HCT116 (cell line): ENCODE data around the gene FNDC3B. TPM values are rescaled to one million over a fixed set of nuclear protein-coding genes. Genes with fewer than 3 reads are reported as not detected.

Source experiments
- ATAC-seq: fragments of 200-7000 bp; cut with Tn5 transposase; 2 replicates; pipeline ENCODE4 v1.9.1; 2020; ENCODE audit warnings: mild to moderate bottlenecking, moderate library complexity
- BruUV-seq: library from RNA; stranded (reverse); fragments of 400-500 nt; replicated peaks from 2 replicates; lab custom pipeline; 2021; lab: Mats Ljungman, UMichigan
- CTCF ChIA-PET: fragments of 300-600 bp; sonication (Branson Sonifier 250); formaldehyde crosslinking; loops from one replicate; lab custom pipeline; 2021; ENCODE audit warnings: antibody characterized with exemption; lab: Charles Lee
- POLR2A ChIA-PET: fragments of 300-600, 350-600 bp; sonication (Branson Sonifier 250); formaldehyde crosslinking; loops from one replicate; lab custom pipeline; 2021; ENCODE audit warnings: antibody characterized with exemption; lab: Charles Lee
- RAD21 ChIA-PET, 2 experiments: fragments of 300-600 bp; sonication (Branson Sonifier 250); formaldehyde crosslinking; loops; one replicate each; lab custom pipeline; 2023; ENCODE audit warnings: low total read pairs in 2 of 2; ENCODE audit not compliant: uncharacterized antibody in 2 of 2, unreplicated experiment in 2 of 2, low non-redundant PET in 1 of 2; lab: Charles Lee
- DNase-seq: peaks from one replicate; pipeline ENCODE4 v3.0.0-alpha.2; 2010; ENCODE audit warnings: low read depth, low spot score
- H2AFZ ChIP-seq: fragments of 200-600 bp; shearing (Covaris generic), sonication (generic); 2 replicates; pipeline ENCODE4 v1.6.1; 2017; ENCODE audit warnings: low read depth, mixed run types, mixed read lengths, antibody characterized with exemption, low read length; ENCODE audit not compliant: poor library complexity, severe bottlenecking
- H3K27ac ChIP-seq: 2 replicates; pipeline ENCODE4 v1.5.1; 2012; ENCODE audit warnings: low read depth, low read length
- H3K27me3 ChIP-seq: fragments of 200-600 bp; sonication (generic); 2 replicates; pipeline ENCODE4 v1.6.1; 2016; ENCODE audit warnings: mixed run types, low read length, mixed read lengths; ENCODE audit not compliant: insufficient read depth
- H3K36me3 ChIP-seq, 2 experiments: fragments of 200-500 bp in 1 of 2; fragments of 200-600 bp in 1 of 2; sonication (Bioruptor generic) in 1 of 2; sonication (generic) in 1 of 2; 2 replicates each; pipeline versions ENCODE4 v1.5.1 to v1.6.1; 2014 to 2016; ENCODE audit warnings: low read length in 2 of 2, inconsistent platforms in 1 of 2, mixed read lengths in 1 of 2, mixed run types in 1 of 2; ENCODE audit not compliant: insufficient read depth in 2 of 2, control insufficient read depth in 1 of 2
- H3K4me1 ChIP-seq, 2 experiments: fragments of 200-600 bp in 1 of 2; sonication (generic) in 1 of 2; 2 replicates each; pipeline versions ENCODE4 v1.5.1 to v1.6.1; 2012 to 2017; ENCODE audit warnings: low read length in 2 of 2, inconsistent platforms in 1 of 2, mild to moderate bottlenecking in 1 of 2, mixed read lengths in 1 of 2, mixed run types in 1 of 2, moderate library complexity in 1 of 2; ENCODE audit not compliant: insufficient read depth in 2 of 2, control insufficient read depth in 1 of 2
- H3K4me2 ChIP-seq: fragments of 200-600 bp; sonication (generic); 2 replicates; pipeline ENCODE4 v1.6.1; 2017; ENCODE audit warnings: mixed run types, low read length, mixed read lengths
- H3K4me3 ChIP-seq, 2 experiments: fragments of 200-600 bp in 1 of 2; sonication (generic) in 1 of 2; replicated peaks in 1 of 2; 2 replicates each; pipeline ENCODE4 v1.5.1; 2011 to 2016; ENCODE audit warnings: low read length in 2 of 2, control low read depth in 1 of 2, low read depth in 1 of 2, mild to moderate bottlenecking in 1 of 2, mixed read lengths in 1 of 2, mixed run types in 1 of 2
- H3K79me2 ChIP-seq: fragments of 200-600 bp; sonication (generic); 2 replicates; pipeline ENCODE4 v1.6.1; 2017; ENCODE audit warnings: mild to moderate bottlenecking, mixed run types, low read length, moderate library complexity, mixed read lengths; ENCODE audit not compliant: insufficient read depth
- H3K9ac ChIP-seq: fragments of 200-600 bp; sonication (generic); 2 replicates; pipeline ENCODE4 v1.6.1; 2016; ENCODE audit warnings: low read length, mixed read lengths
- H3K9me2 ChIP-seq: fragments of 200-600 bp; sonication (generic), shearing (Covaris generic); 2 replicates; pipeline ENCODE4 v1.6.1; 2017; ENCODE audit warnings: mixed run types, mild to moderate bottlenecking, moderate library complexity; ENCODE audit not compliant: insufficient read depth
- H3K9me3 ChIP-seq, 2 experiments: fragments of 200-500 bp in 1 of 2; fragments of 200-600 bp in 1 of 2; sonication (Bioruptor generic) in 1 of 2; sonication (generic) in 1 of 2; 2 replicates each; pipeline ENCODE4 v1.6.1; 2014 to 2017; ENCODE audit warnings: low read length in 2 of 2, mixed read lengths in 2 of 2, inconsistent platforms in 1 of 2, low read depth in 1 of 2, mild to moderate bottlenecking in 1 of 2, mixed run types in 1 of 2, moderate library complexity in 1 of 2; ENCODE audit not compliant: control insufficient read depth in 1 of 2, insufficient read depth in 1 of 2
- H4K20me1 ChIP-seq: fragments of 200-600 bp; sonication (generic), shearing (Covaris generic); 2 replicates; pipeline ENCODE4 v1.6.1; 2017; ENCODE audit warnings: mixed run types, mild to moderate bottlenecking, moderate library complexity; ENCODE audit not compliant: insufficient read depth
- CBX3 ChIP-seq: IDR thresholded peaks from 2 replicates; pipeline ENCODE4 v1.6.1; 2012; ENCODE audit warnings: low read depth
- ELF1 ChIP-seq: IDR thresholded peaks from 2 replicates; pipeline ENCODE4 v1.6.1; 2012; ENCODE audit warnings: low read depth, borderline replicate concordance
- SIN3A ChIP-seq: IDR thresholded peaks from 2 replicates; pipeline ENCODE4 v1.6.1; 2012; ENCODE audit warnings: low read depth
- ZFX ChIP-seq: fragments of 450-650 bp; IDR thresholded peaks from 2 replicates; pipeline ENCODE4 v1.6.1; 2017
- intact Hi-C: fragments of 100-400 bp; cut with micrococcal nuclease; formaldehyde crosslinking; loops from 2 replicates; pipeline ENCODE4 v1.10.0; 2022
- total RNA-seq: library from RNA; stranded (reverse); gene quantifications from one replicate; pipeline ENCODE4 v1.2.1, GENCODE V29; 2021; ENCODE audit not compliant: unreplicated experiment
- TF ChIP-seq, protein P1 (sequence below): IDR thresholded peaks from 2 replicates; pipeline ENCODE4 v1.6.1; 2012
- TF ChIP-seq, protein P2 (sequence below): IDR thresholded peaks from 2 replicates; pipeline ENCODE4 v1.6.1; 2012; ENCODE audit warnings: low read depth
- TF ChIP-seq, protein P3 (sequence below): IDR thresholded peaks from 2 replicates; pipeline ENCODE4 v1.6.1; 2011; ENCODE audit warnings: mild to moderate bottlenecking, low read length, moderate library complexity; ENCODE audit not compliant: insufficient replicate concordance; ENCODE audit errors: extremely low read depth
- TF ChIP-seq, protein P4 (sequence below), 3 experiments: fragments of 200-600 bp in 1 of 3; sonication (generic) in 1 of 3; IDR thresholded peaks in 2 of 3; conservative IDR thresholded peaks in 1 of 3; 2 replicates each; pipeline ENCODE4 v1.5.1; 2012 to 2017; ENCODE audit warnings: low read depth in 2 of 3, low read length in 2 of 3, antibody characterized with exemption in 1 of 3, borderline replicate concordance in 1 of 3, control low read depth in 1 of 3, mild to moderate bottlenecking in 1 of 3, mixed read lengths in 1 of 3, mixed run types in 1 of 3, moderate library complexity in 1 of 3; ENCODE audit not compliant: insufficient read depth in 1 of 3

The FNDC3B gene
- total RNA-seq, 1 experiment from 2014 or later = 45.7 TPM

DNA sequence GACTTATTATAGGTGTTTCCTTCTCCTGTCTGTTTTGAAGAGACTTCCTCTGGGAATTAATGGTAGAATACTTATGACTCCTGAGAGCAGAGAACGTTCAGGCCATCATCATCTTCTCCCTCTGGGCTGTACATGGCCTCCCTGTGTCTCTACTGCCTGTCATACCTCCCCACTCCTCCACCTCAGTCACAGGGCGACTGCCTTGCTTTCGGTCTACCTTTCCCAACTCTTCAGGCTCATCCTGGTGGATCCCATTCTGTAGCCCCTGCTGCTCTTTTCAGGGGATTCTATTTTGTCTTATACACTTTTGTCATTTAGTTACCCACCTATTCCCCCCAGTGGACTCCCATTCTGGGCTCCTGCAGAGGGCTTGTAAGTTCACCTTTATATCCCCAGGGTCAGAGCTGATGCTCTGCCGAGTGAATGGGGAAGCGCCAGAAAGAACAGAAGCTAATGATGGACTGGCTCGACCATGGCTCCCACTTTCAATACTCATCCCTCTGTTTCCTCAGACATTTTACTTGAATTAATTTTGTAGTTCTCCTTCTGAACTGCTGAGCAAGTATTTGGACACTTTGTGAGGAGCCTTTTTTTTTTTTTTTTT is 28.6 kb downstream of the FNDC3B start:
- Histone ChIP-seq H3K27ac (no peak overlapping the region), H2AFZ (no peak overlapping the region), H3K4me1 (no peaks in the 10 kb centered on the region), H3K9ac (no peak overlapping the region), H4K20me1 (no peaks in the 10 kb centered on the region), H3K4me3 (no peak overlapping the region), H3K4me2 (no peak overlapping the region), H3K79me2 (peaks cover 69% of the 10 kb centered on the region), H3K27me3 (no peaks in the 10 kb centered on the region), H3K36me3 (no peaks in the 10 kb centered on the region), H3K9me2 (no peaks in the 10 kb centered on the region), H3K9me3 (no peaks in the 10 kb centered on the region)
- RAD21 ChIA-PET = no interaction called here
- DNase-seq (no peak), ATAC-seq (no peak)
- BruUV-seq = no TSS peak
- POLR2A ChIA-PET = no interaction called here
- TF ChIP-seq, protein P1, sequence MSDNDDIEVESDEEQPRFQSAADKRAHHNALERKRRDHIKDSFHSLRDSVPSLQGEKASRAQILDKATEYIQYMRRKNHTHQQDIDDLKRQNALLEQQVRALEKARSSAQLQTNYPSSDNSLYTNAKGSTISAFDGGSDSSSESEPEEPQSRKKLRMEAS = no peak
- TF ChIP-seq, protein P2, sequence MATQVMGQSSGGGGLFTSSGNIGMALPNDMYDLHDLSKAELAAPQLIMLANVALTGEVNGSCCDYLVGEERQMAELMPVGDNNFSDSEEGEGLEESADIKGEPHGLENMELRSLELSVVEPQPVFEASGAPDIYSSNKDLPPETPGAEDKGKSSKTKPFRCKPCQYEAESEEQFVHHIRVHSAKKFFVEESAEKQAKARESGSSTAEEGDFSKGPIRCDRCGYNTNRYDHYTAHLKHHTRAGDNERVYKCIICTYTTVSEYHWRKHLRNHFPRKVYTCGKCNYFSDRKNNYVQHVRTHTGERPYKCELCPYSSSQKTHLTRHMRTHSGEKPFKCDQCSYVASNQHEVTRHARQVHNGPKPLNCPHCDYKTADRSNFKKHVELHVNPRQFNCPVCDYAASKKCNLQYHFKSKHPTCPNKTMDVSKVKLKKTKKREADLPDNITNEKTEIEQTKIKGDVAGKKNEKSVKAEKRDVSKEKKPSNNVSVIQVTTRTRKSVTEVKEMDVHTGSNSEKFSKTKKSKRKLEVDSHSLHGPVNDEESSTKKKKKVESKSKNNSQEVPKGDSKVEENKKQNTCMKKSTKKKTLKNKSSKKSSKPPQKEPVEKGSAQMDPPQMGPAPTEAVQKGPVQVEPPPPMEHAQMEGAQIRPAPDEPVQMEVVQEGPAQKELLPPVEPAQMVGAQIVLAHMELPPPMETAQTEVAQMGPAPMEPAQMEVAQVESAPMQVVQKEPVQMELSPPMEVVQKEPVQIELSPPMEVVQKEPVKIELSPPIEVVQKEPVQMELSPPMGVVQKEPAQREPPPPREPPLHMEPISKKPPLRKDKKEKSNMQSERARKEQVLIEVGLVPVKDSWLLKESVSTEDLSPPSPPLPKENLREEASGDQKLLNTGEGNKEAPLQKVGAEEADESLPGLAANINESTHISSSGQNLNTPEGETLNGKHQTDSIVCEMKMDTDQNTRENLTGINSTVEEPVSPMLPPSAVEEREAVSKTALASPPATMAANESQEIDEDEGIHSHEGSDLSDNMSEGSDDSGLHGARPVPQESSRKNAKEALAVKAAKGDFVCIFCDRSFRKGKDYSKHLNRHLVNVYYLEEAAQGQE = no peak
- no peak for TF ChIP-seq ZFX
- no peak for TF ChIP-seq CBX3
- TF ChIP-seq SIN3A = no peak
- TF ChIP-seq ELF1 = no peak
- TF ChIP-seq, protein P3, sequence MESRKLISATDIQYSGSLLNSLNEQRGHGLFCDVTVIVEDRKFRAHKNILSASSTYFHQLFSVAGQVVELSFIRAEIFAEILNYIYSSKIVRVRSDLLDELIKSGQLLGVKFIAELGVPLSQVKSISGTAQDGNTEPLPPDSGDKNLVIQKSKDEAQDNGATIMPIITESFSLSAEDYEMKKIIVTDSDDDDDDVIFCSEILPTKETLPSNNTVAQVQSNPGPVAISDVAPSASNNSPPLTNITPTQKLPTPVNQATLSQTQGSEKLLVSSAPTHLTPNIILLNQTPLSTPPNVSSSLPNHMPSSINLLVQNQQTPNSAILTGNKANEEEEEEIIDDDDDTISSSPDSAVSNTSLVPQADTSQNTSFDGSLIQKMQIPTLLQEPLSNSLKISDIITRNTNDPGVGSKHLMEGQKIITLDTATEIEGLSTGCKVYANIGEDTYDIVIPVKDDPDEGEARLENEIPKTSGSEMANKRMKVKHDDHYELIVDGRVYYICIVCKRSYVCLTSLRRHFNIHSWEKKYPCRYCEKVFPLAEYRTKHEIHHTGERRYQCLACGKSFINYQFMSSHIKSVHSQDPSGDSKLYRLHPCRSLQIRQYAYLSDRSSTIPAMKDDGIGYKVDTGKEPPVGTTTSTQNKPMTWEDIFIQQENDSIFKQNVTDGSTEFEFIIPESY = no peak
- TF ChIP-seq, protein P4, sequence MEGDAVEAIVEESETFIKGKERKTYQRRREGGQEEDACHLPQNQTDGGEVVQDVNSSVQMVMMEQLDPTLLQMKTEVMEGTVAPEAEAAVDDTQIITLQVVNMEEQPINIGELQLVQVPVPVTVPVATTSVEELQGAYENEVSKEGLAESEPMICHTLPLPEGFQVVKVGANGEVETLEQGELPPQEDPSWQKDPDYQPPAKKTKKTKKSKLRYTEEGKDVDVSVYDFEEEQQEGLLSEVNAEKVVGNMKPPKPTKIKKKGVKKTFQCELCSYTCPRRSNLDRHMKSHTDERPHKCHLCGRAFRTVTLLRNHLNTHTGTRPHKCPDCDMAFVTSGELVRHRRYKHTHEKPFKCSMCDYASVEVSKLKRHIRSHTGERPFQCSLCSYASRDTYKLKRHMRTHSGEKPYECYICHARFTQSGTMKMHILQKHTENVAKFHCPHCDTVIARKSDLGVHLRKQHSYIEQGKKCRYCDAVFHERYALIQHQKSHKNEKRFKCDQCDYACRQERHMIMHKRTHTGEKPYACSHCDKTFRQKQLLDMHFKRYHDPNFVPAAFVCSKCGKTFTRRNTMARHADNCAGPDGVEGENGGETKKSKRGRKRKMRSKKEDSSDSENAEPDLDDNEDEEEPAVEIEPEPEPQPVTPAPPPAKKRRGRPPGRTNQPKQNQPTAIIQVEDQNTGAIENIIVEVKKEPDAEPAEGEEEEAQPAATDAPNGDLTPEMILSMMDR (IDR thresholded peaks at IDR 0.05 in 2 of 3, conservative IDR thresholded peaks at IDR 0.05 in 1 of 3; ENCODE audit: borderline replicate concordance in 1 of 3, insufficient read depth in 1 of 3, low read depth in 2 of 3, low read length in 2 of 3) = no peak
- intact Hi-C loops = no loop called here
- CTCF ChIA-PET = no interaction called here
